HG02852 (cell line): ENCODE results near the gene GALR3.

Experiments
- ATAC-seq: cut with Tn5 transposase; IDR thresholded peaks from one replicate; pipeline ENCODE4 v1.9.1; 2021; ENCODE audit warnings: mild to moderate bottlenecking, moderate library complexity; ENCODE audit not compliant: unreplicated experiment

The GALR3 gene

DNA sequence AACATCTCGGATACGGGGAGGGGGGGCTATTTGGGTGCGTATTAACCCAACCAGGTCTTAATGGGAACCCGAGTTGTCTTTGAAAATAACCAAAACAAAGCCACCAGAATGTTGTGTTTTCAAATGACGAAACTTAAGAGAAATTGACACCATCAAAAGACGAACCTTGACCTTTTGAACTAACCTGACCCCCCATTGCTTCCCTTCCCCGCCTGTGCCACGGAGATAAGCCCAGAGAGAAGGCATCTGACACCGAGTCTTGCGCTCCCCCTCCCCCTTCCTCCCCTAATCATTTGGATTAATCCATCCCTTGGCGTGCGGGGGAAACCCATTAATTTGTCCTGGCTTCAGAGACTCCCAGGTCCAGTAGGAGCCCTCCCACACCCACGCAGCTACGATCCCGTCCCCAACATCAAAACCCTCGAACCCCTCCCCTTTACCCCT, 20.0 kb upstream of the GALR3 start:
- ATAC-seq = no peak

DNA sequence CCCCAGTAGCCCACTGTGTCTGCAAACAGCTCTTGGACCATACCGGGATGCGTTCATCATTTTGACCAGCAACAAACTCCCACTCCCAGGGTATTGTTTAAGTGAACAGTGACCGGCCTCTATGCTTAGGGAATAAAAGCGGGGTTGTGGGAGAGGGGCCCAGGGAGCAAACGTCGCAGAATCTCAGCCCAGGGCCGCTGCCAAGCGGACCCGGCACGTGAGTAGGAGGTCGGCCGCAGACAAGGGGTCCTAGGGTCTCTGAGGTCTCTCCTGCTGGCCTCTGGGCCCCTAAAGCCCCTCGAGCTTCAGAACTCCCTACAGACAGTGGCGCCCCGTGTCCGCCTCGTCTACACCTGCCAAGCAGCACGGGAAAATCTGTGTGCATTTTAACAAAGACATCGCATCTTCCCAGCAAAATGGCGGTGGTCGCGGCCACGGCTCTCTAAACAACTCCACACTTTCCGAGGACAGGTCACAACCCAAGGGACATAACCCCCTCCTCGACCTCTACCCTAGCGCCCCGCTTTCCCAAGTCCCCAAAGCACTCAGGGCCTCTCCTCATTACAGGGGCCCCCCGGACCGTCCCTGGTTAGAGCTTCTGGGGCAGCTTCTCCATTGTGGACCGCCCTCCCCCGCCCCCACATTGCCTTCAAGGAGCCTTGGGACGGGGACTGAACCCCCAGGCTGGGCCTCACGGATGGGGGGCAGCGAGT, 19.4 kb upstream of the GALR3 start:
- ATAC-seq = no peak

DNA sequence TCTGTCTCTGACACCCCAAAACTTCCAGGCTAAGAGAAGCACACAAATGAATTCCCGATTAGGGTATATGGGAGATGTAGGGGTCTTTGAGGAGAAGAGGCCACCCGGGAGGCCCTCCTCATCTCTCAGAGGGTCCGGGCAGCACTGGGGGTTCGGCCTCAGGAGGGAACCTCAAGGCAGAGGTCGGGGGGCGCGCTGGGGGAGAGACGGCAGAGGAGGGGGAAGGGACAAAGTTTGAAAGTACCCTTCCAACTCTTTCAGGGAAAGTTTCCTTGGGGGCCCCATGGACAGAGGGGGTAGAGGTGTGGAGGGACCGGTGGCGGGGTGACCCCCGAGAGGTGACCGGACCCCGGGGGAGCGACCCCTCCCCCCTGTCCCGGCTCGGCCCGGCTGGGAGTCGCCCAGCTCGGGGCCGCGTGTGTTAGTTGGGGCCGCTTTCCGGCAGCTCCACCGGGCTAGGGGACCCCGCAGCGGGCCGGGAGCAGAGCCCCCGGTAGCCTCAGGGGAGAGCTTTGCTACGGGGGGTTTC, 18.8 kb upstream of the GALR3 start:
- ATAC-seq = no peak

DNA sequence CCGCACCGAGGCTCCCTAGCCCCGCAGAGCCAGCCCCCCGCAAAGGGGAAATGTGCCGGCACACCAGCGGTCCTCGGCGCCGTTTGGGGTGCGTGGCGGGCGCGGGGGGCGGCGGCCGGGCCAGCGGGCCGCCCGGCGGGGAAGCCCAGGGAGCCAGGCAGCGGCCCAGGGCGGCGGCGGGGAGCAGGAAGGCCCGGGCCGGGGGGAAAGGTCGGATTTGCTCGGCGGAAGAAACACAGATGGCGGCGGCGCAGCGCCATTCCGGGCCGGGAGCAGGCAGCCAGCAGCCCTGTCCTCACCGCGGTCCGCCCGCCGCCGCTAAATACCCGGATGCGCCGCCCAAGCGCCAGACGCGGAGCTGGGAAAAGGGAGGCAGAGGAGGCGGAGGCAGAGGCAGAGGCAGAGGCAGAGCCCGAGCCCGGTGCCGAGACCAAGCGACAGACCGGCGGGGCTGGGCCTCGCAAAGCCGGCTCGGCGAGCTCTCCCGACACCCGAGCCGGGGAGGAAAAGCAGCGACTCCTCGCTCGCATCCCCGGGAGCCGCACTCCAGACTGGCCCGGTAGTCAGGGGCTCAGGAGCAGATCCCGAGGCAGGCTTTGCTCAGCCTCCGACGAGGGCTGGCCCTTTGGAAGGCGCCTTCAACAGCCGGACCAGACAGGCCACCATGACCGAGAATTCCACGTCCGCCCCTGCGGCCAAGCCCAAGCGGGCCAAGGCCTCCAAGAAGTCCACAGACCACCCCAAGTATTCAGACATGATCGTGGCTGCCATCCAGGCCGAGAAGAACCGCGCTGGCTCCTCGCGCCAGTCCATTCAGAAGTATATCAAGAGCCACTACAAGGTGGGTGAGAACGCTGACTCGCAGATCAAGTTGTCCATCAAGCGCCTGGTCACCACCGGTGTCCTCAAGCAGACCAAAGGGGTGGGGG, 18.0 kb upstream of the GALR3 start:
- no peak for ATAC-seq

DNA sequence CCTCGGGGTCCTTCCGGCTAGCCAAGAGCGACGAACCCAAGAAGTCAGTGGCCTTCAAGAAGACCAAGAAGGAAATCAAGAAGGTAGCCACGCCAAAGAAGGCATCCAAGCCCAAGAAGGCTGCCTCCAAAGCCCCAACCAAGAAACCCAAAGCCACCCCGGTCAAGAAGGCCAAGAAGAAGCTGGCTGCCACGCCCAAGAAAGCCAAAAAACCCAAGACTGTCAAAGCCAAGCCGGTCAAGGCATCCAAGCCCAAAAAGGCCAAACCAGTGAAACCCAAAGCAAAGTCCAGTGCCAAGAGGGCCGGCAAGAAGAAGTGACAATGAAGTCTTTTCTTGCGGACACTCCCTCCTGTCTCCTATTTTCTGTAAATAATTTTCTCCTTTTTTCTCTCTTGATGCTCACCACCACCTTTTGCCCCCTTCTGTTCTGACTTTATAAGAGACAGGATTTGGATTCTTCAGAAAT, 17.3 kb upstream of the GALR3 start:
- no peak for ATAC-seq

DNA sequence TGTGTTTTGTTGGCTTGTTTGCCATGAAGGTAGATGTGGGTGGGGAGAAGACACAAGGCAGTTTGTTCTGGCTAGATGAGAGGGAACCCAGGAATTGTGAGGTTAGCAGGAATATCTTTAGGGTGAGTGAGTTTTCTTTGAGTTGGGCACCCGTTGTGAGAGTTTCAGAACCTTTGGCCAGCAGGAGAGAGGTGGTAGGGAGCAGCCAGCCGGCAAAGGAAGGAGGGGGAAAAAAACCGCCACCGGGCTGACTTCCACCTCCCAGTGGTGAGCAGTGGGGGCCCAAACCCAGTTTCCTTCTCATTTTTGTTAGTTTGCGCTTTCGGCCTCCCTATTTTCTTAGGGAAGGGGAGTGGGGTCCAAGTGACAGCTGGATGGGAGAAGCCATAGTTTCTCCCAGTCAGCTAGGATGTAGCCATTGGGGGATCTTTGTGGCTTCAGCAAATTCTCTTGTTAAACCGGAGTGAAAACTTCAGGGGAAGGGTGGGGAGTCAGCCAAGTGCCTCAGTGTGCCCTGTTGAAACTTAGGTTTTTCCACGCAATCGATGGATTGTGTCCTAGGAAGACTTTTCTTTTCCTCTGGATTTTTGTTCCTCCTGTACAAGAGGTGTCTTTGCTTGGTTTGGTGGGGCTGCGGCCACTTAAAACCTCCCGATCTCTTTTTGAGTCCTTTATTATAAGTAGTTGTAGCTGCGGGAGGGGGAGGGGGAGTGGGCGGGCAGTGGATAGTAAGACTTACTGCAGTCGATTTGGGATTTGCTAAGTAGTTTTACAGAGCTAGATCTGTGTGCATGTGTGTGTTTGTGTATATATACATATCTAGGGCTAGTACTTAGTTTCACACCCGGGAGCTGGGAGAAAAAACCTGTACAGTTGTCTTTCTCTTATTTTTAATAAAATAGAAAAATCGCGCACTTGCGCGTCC, 16.5 kb upstream of the GALR3 start:
- no peak for ATAC-seq

DNA sequence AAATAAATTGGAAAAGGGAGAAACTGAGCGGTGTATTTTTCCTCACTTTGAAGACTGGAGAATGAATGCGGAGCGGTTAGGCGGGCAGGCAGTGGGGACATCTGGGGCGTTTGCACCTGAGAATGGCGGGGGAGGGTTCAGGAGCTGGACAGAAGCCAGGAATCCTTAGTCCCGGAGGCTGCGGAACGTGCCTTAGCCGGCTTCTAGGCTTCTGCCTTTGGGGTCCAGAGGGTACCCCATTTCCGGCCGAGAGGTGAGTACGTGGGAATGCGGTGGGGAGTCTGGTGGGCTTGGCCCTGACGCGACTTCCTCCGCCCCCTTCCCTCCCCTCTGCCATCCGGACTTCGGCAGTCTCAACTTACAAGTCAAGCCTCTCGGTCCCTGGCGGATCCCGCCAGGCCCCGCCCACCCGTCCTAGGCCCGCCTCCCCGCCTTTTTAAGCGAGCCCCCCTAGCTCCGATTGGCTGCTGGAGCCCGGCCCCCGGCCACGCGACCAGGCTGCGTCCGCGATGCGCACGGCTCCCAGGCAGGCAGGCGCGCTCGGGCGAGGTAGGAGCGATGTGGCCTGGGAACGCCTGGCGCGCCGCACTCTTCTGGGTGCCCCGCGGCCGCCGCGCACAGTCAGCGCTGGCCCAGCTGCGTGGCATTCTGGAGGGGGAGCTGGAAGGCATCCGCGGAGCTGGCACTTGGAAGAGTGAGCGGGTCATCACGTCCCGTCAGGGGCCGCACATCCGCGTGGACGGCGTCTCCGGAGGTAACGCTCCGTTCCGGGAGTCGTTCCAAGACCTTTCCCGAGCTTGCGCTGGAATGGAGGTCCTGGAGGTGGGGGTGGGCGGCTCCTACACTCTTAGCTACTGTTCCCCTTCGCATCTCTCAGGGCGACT, 15.5 kb upstream of the GALR3 start, which contains the start of gene GCAT:
TSS of gene GCAT (plus strand) at position 525 of the 884 bp plus-strand sequence. CDS start at position 559, 34 bp downstream.
- ATAC-seq = peak; percentile 86

DNA sequence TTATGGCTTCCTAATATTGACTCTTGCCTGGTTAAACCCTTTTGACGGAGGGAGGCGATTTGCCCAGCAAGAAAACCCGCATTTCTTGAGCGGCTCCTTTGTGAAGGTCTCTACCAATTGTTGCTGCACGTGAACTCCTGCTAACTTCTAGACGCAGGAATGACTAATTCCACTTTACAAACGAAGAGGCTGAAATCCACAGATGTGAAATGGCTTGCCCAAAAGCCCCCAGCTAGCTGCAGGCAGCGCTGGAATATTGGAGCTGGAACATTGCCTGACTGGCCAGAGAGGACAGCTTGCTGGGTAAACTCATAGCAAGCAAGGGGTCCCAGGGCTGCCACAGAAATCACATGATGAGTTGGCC, 14.9 kb upstream of the GALR3 start:
- ATAC-seq = no peak

DNA sequence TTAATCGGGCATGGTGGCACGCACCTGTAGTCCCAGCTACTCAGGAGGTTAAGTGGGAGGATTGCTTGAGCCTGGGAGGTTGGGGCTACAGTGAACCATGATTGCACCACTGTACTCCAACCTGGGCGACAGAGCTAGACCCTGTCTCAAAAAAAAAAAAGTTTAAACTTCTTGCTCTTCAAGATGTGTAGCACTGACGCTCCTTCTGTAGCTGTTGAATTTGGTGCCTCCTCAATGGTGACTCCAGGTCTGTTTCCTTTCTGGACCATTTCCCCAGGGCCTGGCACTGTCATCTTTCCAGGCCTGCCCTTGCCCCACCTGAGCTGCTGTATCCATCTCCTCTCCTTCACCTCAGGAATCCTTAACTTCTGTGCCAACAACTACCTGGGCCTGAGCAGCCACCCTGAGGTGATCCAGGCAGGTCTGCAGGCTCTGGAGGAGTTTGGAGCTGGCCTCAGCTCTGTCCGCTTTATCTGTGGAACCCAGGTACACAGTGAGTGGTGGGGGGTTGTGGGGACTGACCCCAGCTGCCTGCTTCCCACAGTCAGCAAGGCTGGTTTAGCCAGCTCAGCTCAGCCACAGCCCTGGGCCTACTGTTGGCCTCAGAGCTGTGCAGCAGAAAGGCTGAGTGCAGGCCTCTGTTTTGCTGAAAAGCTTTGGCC, 13.4 kb upstream of the GALR3 start:
- no peak for ATAC-seq

DNA sequence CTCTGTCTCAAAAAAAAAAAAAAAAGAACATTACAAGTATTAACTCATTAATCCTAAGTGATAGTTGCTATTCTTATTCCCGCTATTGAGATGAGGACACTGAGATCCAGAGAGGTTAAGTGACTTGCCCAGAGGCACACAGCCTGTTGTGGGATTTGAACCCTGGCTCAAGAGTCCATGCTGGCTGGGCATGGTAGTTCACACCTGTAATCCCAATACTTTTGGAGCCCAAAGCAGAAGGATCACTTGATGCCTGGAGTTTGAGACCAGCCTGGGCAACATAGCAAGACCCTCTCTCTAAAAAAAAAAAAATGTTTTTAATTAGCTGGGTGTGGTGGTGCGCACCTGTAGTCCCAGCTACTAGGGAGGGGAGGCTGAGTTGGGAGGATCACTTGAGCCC, 11.3 kb upstream of the GALR3 start:
- no peak for ATAC-seq

DNA sequence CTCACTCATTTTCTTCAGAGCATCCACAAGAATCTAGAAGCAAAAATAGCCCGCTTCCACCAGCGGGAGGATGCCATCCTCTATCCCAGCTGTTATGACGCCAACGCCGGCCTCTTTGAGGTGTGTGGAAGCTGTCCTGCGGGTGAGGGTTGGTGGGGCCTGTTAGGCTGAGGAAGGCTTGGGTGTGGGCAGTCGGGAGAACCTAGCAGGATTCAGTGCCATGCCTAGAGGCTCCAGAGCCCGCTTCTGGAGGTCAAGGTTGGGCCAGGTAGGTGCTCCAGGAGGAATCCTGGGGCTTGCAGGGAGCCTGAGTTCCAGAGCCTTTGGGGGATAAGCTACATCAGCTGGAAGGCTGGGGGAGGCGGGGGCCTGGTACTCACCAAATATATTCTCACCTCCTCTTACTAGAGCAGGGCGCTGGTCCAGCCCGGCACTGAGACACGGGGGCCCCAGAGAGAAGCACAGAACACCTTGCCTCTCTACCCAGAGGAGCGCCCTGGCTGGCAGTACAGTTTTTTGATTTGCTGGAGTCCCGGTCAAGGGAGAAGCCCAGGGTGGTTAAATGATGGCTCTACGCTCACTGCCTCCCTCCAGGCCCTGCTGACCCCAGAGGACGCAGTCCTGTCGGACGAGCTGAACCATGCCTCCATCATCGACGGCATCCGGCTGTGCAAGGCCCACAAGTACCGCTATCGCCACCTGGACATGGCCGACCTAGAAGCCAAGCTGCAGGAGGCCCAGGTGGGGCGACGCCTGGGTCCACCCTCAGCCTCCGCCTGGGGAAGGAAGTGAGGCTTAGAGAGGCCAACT, 10.1 kb upstream of the GALR3 start:
- ATAC-seq = no peak

DNA sequence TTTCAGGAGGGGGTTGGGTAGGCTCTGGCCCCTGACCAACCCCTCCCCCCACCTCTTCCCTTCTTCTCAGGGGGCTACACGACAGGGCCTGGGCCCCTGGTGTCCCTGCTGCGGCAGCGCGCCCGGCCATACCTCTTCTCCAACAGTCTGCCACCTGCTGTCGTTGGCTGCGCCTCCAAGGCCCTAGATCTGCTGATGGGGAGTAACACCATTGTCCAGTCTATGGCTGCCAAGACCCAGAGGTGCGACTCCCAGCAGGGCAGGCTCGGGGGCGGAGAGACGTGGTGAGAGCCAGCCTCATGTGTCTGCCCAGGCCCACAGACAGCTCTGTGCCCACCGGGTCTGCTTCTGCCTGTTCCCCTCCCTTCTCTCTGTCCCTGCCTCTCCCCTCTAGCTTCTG, 7.6 kb upstream of the GALR3 start:
- no peak for ATAC-seq

DNA sequence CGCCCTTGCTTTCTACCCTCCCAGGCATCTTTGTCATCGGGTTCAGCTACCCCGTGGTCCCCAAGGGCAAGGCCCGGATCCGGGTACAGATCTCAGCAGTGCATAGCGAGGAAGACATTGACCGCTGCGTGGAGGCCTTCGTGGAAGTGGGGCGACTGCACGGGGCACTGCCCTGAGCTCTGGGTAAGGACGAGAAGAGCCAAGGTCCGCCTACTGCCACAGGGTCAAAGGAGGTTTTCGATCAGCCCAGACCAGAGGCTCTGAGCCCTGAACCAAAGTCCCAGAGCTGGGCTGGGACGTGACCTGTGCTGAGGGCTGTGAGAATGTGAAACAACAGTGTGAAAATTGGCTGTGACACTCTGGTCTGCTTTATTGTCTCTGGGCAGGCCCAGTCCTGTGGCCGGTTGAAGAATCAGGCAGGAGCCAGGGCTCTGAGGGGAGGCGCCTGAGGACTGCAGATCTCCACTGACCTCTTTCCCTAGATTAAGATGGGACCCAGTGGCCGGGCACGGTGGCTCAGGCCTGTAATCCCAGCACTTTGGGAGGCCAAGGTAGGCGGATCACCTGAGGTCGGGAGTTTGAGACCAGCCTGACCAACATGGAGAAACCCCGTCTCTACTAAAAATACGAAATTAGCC, 6.5 kb upstream of the GALR3 start:
- ATAC-seq = no peak

DNA sequence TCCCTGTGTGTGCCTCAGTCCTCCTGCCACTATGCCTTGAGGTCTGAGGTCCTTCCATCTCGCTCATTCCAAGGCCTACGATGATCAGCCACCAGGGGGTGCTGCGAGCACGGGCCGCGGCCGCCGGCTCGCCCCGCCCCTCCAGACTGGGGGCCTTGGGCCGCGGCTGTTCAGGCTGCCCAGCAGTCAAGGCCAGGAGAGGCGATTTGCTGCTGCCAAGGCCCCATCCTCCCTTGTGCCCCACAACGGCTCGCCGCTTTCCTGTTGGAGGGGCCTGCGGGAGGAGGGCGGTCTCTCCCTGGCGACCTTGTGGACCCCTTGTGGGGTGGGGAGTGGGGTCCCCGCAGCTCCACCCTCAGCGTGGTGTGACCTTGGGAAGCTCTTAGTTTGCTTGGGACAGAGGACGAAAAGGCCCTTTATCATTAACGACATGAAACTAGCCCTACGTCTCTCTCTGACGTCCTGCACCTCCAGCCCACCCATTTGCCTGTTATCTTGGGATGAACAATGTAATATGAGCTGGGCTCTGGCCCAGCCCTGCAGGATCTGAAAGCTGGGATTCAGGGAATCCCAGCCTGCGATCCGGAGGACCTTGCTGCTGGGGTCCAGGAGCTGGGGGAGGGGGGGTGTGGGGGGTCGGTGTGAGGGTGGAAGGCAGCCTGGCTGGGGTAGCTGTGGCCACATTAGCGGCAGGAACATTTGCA, 5.3 kb upstream of the GALR3 start:
- no peak for ATAC-seq

DNA sequence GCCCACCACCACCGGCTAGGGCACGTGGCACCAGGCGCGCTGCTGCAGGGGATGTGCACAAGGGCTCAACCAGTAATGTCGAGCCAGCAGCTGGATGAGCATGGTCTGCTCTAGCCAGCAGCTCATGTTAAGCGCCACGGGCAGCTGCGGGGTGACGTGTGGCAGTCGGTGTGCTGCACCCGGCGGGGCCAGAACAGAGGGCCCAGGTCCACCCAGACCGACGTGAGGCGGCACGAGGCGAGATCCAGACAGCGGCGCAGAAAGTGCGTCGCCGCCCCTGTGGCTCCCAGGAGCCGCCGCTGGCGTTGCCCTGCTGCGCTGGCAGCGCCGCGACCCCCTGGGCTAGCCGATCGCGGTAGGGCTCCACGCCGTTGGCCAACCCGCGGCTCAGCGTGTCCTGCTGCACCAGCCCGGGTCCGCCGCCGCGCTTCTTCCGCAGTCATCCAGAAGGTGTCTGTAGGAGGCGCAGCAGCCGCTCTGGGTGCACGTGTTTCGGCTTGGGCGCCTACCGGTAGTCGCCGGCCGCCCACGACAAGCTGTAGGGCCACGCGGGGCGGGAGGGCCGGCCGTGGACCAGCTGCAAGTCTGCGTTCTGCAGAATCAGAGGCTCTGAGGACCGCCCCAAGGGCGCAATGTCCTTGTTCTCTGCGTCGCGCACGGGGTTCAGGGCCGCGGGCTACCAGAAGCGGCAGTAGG, 4.6 kb upstream of the GALR3 start:
- ATAC-seq = no peak

DNA sequence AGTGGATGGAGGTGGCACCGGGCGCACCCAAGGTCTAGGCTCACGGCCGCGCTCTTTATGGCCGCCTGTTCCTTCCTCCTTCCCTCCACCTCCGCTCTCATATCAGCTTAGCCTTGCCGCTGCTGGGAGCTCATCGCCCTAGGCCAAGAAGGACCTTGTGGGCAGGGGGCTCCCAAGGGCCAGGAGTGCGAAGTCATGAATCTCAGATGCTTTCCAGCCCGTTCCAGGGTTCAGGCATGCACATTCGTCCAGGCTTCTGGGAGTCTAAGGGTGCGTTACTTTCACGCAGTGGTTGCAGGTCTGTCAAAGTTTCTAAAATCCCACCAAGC, 4.1 kb upstream of the GALR3 start:
- ATAC-seq = no peak

DNA sequence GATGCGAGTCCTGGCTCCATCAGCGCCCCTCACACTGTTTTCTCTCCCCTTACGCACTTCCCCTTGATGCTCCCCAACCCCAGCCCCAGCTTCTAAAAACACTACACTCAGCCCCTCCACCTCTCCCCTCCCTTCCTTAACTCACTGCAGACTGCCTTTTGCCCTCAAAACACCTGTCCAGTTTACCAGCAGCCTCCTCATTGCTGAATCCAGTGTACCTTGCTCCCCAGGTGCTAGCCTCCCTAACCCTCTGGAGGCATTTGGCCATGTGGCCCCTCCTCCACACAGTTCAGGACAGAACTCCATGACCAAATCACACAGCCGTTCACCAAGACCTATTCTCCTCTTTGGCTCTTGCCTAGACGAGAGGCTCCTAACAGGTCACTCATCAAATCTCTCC, 2.8 kb upstream of the GALR3 start:
- no peak for ATAC-seq
